ENCODE measurements around the gene AHNAK2. TPM values are rescaled to one million over a fixed set of nuclear protein-coding genes. Genes with fewer than 3 reads are reported as not detected.

AHNAK2 gene
- total RNA-seq, 6 experiments from 2014 or later, result 50.2 to 76.2 (median 73.7) TPM

DNA sequence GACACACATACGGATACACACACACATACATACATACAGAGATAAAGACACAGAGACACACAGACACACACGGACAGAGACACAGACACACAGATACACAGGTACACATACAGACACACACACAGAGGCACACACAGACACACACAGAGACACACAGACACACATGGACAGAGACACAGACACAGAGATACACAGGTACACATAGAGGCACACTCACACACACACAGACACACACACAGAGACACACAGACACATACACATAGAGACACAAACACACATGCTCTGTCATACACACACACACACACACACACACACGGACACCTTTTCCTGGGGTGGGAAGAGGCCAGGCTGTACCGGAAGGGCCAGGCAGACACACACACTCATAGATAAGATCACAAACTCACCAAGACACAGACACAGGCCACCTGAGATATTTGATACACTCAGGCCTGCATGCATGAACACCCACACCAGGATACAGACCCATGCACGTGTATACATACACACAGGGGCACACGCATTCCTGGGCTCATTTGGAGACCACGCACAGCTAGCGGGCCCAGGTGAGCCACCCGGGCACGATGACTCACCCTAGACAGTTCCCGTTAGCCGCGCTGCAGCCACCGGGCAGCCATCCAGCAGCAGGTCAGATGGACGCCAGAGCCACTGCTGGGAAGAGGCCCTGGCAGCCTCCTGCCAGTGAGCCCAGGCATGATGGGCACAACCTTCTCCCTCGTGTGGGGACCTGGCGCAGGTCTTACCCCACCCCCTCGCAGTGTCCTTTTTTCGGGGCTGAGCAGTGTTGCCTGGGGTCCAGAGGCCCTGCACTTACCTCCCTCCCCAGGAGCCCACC is 1.8 kb upstream of the AHNAK2 start:
- Mint-ChIP-seq H3K4me3 (no peak overlapping the region), H3K27me3 (ENCODE audit: insufficient read depth) (no peaks in the 10 kb centered on the region; the same call in 1 of the 2 replicates), H3K9me3 (no peaks in the 10 kb centered on the region), H3K36me3 (ENCODE audit: low read depth) (no peaks in the 10 kb centered on the region), H3K4me1 (ENCODE audit: low read depth) (peaks cover 14% of the 10 kb centered on the region), H3K27ac (no peak overlapping the region)
- TF ChIP-seq, protein P1, sequence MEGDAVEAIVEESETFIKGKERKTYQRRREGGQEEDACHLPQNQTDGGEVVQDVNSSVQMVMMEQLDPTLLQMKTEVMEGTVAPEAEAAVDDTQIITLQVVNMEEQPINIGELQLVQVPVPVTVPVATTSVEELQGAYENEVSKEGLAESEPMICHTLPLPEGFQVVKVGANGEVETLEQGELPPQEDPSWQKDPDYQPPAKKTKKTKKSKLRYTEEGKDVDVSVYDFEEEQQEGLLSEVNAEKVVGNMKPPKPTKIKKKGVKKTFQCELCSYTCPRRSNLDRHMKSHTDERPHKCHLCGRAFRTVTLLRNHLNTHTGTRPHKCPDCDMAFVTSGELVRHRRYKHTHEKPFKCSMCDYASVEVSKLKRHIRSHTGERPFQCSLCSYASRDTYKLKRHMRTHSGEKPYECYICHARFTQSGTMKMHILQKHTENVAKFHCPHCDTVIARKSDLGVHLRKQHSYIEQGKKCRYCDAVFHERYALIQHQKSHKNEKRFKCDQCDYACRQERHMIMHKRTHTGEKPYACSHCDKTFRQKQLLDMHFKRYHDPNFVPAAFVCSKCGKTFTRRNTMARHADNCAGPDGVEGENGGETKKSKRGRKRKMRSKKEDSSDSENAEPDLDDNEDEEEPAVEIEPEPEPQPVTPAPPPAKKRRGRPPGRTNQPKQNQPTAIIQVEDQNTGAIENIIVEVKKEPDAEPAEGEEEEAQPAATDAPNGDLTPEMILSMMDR (IDR thresholded peaks at IDR 0.05), result no peak
- DNase-seq, result no peak

DNA sequence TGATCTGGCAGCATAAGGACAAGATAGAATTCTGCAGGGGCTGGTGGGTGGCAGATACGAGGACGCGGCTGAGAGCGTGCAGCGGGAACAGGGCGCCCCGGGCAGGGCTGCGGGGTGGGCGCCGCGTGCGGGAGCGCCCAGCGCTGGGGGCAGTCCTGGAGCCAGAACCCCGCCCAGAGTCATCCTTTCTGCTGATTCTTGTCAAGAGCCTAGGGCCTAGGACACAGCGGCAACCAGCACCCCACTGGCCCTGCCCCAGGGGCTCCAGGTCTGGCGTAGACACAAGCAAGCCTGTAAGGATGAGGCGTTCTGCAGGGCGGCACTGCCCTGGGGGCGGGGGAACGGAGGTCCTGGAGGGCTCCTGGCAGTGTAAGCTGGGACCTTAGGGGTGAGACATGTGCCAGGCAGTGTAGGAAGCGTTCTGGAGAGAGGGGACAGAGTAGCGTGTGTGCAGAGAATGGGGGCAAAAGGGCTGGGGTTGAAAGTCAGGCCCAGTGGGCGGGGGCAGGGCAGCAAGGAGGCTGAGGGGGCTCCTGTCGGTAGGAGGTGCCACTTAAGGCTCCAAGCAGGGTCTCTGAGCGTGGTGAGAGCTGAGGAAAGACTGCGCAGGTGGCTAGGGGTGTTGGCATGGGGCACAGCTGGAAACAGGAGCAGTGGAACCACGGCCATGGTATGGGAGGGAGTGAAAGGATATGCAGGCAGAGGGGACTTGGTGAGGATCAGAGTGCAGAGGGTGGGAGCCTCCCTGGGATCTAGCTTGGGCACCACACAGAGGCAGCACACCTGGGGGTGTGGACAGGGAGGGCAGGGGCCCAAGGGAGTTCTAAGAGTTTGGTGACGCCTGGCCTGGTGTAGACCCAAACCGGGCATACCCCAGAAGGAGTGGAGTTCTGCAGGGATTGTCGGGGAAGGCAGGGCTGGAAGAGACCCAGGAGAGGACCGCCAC is 845 bp upstream of the AHNAK2 start:
- H3K27ac Mint-ChIP-seq, result no peak overlapping the region
- TF ChIP-seq, protein P1 (IDR thresholded peaks at IDR 0.05), result no peak
- peaks cover 20% of the 10 kb centered on the region for H3K4me1 Mint-ChIP-seq (ENCODE audit: low read depth)
- no peak for DNase-seq
- H3K36me3 Mint-ChIP-seq (ENCODE audit: low read depth), result no peaks in the 10 kb centered on the region
- no peaks in the 10 kb centered on the region; the same call in 1 of the 2 replicates for H3K27me3 Mint-ChIP-seq (ENCODE audit: insufficient read depth)
- H3K9me3 Mint-ChIP-seq, result no peaks in the 10 kb centered on the region
- peak overlapping the region; percentile 26 for H3K4me3 Mint-ChIP-seq

DNA sequence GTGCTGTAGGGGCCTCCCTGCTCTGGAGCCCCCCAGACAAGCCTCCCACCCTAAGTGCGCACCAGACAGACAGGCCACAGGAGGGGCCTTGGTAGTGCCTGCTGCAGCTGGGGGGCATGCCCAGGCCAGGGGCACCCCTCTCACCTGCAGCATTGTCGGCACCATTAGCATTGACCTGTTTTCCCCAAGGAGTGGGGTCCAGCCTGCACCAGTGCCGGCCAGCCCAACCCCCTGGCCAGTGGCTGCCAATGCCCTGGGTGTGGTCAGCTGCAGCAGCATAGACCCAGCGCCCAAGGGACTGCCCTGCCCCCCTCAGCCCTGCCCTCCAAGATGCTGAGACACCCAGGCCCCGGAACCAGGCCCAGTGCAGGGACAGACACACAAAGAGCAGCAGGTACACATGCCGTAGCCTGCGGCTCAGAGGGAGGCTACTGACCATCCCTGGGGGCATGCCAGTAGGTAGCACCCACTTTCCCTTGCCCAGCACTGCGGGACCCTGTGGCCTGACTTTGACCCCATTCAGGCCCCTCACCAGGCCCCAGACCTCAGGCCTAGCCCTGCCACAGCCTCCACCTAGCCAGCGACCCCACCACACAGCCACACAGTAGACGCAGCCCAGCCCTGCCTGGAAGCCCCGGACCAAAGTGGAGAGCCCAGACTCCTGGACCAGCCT is 1.0 kb downstream of the AHNAK2 start:
- Mint-ChIP-seq H3K4me3 (peak overlapping the region; percentile 92), H3K36me3 (ENCODE audit: low read depth) (no peaks in the 10 kb centered on the region), H3K4me1 (ENCODE audit: low read depth) (peaks cover 34% of the 10 kb centered on the region), H3K9me3 (no peaks in the 10 kb centered on the region), H3K27ac (no peak overlapping the region), H3K27me3 (ENCODE audit: insufficient read depth) (no peaks in the 10 kb centered on the region; the same call in 1 of the 2 replicates)
- TF ChIP-seq, protein P1 (IDR thresholded peaks at IDR 0.05), result no peak
- no peak for DNase-seq

DNA sequence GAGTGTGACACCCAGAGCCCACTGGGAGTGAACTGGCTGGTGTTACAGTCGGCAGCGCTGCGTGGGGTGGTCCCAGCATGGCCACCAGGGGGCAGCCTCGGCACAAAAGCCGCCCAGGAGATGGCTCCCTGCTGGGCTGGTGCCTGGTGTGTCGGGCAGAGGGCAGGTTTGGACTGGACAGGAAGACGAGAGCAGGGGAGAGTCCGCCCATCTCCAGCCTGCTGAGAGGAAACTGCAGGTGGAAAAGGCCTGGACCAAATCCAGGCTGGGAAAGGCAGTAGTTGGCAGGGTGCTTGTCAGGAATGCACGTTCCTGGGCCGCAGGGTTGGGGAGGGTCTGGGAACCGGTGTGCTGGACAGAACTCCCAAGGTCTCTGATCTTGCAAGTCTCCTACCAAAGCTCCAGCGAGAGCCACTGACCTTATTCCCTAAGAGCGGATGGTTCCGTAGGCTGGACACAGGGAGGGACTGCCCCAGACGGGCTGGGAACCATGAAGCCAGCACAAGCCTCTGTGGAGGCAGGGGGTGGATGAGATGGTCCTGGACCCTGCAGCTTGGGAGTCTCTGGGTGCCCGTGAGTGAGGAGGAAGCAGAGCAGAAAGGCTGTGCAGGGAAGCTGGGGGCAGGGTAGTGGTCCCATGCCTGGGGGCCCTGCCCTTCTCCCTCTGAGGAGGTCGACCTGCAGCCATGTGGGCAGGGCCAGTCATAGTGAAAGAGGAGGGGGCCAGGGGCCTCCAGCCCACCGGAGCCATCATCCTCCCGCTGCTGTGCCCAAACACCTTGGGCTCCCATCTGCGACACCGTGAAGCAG is 1.8 kb downstream of the AHNAK2 start:
- Mint-ChIP-seq H3K9me3 (no peaks in the 10 kb centered on the region), H3K36me3 (ENCODE audit: low read depth) (no peaks in the 10 kb centered on the region), H3K4me1 (ENCODE audit: low read depth) (peaks cover 41% of the 10 kb centered on the region), H3K27me3 (ENCODE audit: insufficient read depth) (no peaks in the 10 kb centered on the region; the same call in 1 of the 2 replicates), H3K27ac (no peak overlapping the region), H3K4me3 (peak overlapping the region; percentile 47)
- TF ChIP-seq, protein P1 (IDR thresholded peaks at IDR 0.05), result peak; percentile 99
- peak; percentile 71 for DNase-seq

Data from HFFc6 (cell line).